ENCODE data around the gene NAA10.
A peak's percentile ranks its signal among the peaks of the same experiment; 100 is the strongest.

The NAA10 gene

GRCh38 chrX:153927922-153928760 is 6.7 kb downstream of the NAA10 start:
- DNase-seq = peak; percentile 94

GRCh38 chrX:153927672-153927921 is 7.2 kb downstream of the NAA10 start:
- no peak for DNase-seq

GRCh38 chrX:153926858-153927671 is 7.8 kb downstream of the NAA10 start:
- DNase-seq = peak; percentile 16

- no peak for DNase-seq
Observed at GRCh38 chrX:153926552-153926857, 8.3 kb downstream of the NAA10 start.

- no peak for DNase-seq
Observed at GRCh38 chrX:153925739-153926551, 8.9 kb downstream of the NAA10 start, which contains the start of gene ARHGAP4. Gene ARHGAP4 (minus strand): TSS chrX:153926264. CDS start chrX:153926202, 62 bp downstream.

GRCh38 chrX:153925387-153925738 is 9.5 kb downstream of the NAA10 start:
- DNase-seq = no peak

- no peak for DNase-seq
Observed at GRCh38 chrX:153924149-153924861, 10.5 kb downstream of the NAA10 start.

GRCh38 chrX:153922932-153923857 is 11.6 kb downstream of the NAA10 start:
- DNase-seq = peak; percentile 26

GRCh38 chrX:153921511-153922446 is 13.1 kb downstream of the NAA10 start:
- DNase-seq = no peak

- DNase-seq = no peak
Observed at GRCh38 chrX:153921070-153921469, 13.8 kb downstream of the NAA10 start.

GRCh38 chrX:153920546-153920945 is 14.3 kb downstream of the NAA10 start:
- no peak for DNase-seq

GRCh38 chrX:153919281-153919680 is 15.6 kb downstream of the NAA10 start:
- no peak for DNase-seq

- DNase-seq = no peak
Observed at GRCh38 chrX:153917869-153918268, 17.0 kb downstream of the NAA10 start.

- DNase-seq = no peak
Observed at GRCh38 chrX:153913701-153914100, 21.1 kb downstream of the NAA10 start.

- DNase-seq = no peak
Observed at GRCh38 chrX:153913211-153913610, 21.6 kb downstream of the NAA10 start.

- DNase-seq = no peak
Observed at GRCh38 chrX:153911798-153912197, 23.0 kb downstream of the NAA10 start.

GRCh38 chrX:153910446-153910845 is 24.4 kb downstream of the NAA10 start:
- no peak for DNase-seq

GRCh38 chrX:153909980-153910360 is 24.9 kb downstream of the NAA10 start:
- DNase-seq = no peak

- DNase-seq = no peak
Observed at GRCh38 chrX:153909024-153909979, 25.5 kb downstream of the NAA10 start.

Data from NCI-H226 (cell line).